Upper lobe of left lung (tissue), 6 donors: ENCODE measurements around the gene PLD4. TPM values are rescaled to one million over a fixed set of nuclear protein-coding genes. Genes with fewer than 3 reads are reported as not detected.

Experiments used
- ATAC-seq, 2 donors: fragments of 200-7000 bp; cut with Tn5 transposase; one replicate each; pipeline ENCODE4 v1.9.1; 2022; ENCODE audit warnings: mild to moderate bottlenecking in 2 of 2, moderate library complexity in 2 of 2; ENCODE audit not compliant: low FRiP score in 2 of 2
- DNase-seq, 2 donors: peaks; one replicate each; pipeline ENCODE4 v3.0.0-alpha.2; 2019 to 2020
- H3K27ac ChIP-seq, 4 donors: fragments of 200-600 bp; sonication (generic); one replicate each; pipeline ENCODE4 v1.5.1; 2016 to 2019
- H3K27me3 ChIP-seq, 4 donors: fragments of 200-600 bp; sonication (generic); one replicate each; pipeline ENCODE4 v1.5.1; 2017 to 2019
- H3K36me3 ChIP-seq, 4 donors: fragments of 200-600 bp; sonication (generic); one replicate each; pipeline ENCODE4 v1.5.1; 2016 to 2019
- H3K4me1 ChIP-seq, 4 donors: fragments of 200-600 bp; sonication (generic); one replicate each; pipeline ENCODE4 v1.5.1; 2018 to 2019
- H3K4me3 ChIP-seq, 4 donors: fragments of 200-600 bp; sonication (generic); one replicate each; pipeline ENCODE4 v1.5.1; 2017 to 2019; ENCODE audit warnings: mild to moderate bottlenecking in 2 of 4, moderate library complexity in 1 of 4
- H3K9me3 ChIP-seq, 4 donors: fragments of 200-600 bp; sonication (generic); one replicate each; pipeline ENCODE4 v1.5.1; 2018 to 2019
- EP300 ChIP-seq, 4 donors: sonication (generic); formaldehyde crosslinking; IDR thresholded peaks; one replicate each; pipeline ENCODE4 v1.5.1; 2017; ENCODE audit warnings: antibody characterized with exemption in 4 of 4, control low read depth in 2 of 4
- POLR2A ChIP-seq, 4 donors: fragments of 450-650 bp; IDR thresholded peaks; one replicate each; pipeline ENCODE4 v1.5.1; 2016 to 2017; ENCODE audit warnings: antibody characterized with exemption in 4 of 4, mild to moderate bottlenecking in 2 of 4
- POLR2AphosphoS5 ChIP-seq, 2 donors: sonication (generic); formaldehyde crosslinking; IDR thresholded peaks; one replicate each; pipeline ENCODE4 v1.5.1; 2017; ENCODE audit warnings: antibody characterized with exemption in 2 of 2
- WGBS, 2 donors: methylation state at CpG; one replicate each; pipeline ENCODE4 v1.1.5; 2017 to 2018; 5-methylcytosine and 5-hydroxymethylcytosine counted together
- total RNA-seq, 6 donors: library from RNA; depleted of rRNA in 4 of 6; stranded (reverse); fragments of >200 nt in 4 of 6; gene quantifications; one replicate each; pipeline versions ENCODE4 v1.1.0 to v1.2.1, GENCODE V29; 2016 to 2021
- TF ChIP-seq, protein P1 (sequence below), 6 experiments: fragments of 450-650 bp in 4 of 6; fragments of 200-600 bp in 2 of 6; sonication (generic) in 2 of 6; IDR thresholded peaks; one replicate each; pipeline ENCODE4 v1.5.1; 2016 to 2019; ENCODE audit warnings: antibody characterized with exemption in 6 of 6
- donor health status: DM: no; HTN: no; CAD: no; lungs with moderate emphysema.
- donor health status: DM: no; HTN: yes; CAD: no; lungs with severe emphysema.

PLD4 gene
- total RNA-seq, 6 donors from 2014 or later = under 0.01 to 6.1 (median 2.5) TPM; not detected in 3

DNA sequence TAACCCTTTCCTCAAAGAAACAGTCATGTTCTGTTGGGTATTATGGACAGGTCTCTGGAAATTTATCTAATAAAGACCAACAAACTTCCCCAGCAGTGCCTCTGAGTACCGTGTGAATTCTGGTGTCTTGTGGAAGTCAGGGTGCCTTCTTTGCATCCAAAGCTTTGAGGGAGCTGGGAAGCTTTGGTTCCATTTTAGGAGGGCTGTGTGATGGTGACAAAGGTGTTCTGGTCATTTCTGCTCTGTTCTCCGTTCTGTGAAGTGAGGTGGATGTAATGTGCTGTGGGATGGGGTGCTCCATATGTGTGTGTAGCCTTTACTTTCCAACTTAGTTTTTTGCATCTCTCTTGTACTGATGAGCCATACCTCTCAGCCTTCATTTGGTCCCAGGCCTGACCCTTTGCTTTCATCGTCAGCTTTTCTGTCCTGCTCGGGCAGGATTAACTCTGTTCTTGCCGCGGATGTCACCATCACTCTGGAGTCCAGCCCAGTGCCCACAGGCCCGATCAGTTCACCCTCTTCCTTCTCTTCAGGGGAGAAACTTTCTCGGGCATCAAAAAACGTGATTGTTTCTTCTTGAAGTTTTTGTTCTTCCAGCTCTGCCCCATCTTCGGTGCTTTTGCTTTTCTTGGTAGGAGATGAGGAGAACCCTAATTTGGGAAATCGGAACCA lies 13.2 kb downstream of the PLD4 start:
- Histone ChIP-seq H3K9me3 (no peaks in the 10 kb centered on the region), H3K27me3 (peaks cover 0 to 2% (median 0%) of the 10 kb centered on the region in 4 donors), H3K4me1 (peaks cover 2 to 14% (median 5%) of the 10 kb centered on the region in 4 donors), H3K4me3 (no peak overlapping the region), H3K27ac (no peak overlapping the region), H3K36me3 (no peaks in the 10 kb centered on the region)
- DNase-seq (no peak), ATAC-seq (no peak)
- no peak for TF ChIP-seq POLR2A (IDR thresholded peaks at IDR 0.05)
- TF ChIP-seq POLR2AphosphoS5 (IDR thresholded peaks at IDR 0.05) = no peak
- TF ChIP-seq EP300 (IDR thresholded peaks at IDR 0.05) = no peak
- TF ChIP-seq, protein P1, sequence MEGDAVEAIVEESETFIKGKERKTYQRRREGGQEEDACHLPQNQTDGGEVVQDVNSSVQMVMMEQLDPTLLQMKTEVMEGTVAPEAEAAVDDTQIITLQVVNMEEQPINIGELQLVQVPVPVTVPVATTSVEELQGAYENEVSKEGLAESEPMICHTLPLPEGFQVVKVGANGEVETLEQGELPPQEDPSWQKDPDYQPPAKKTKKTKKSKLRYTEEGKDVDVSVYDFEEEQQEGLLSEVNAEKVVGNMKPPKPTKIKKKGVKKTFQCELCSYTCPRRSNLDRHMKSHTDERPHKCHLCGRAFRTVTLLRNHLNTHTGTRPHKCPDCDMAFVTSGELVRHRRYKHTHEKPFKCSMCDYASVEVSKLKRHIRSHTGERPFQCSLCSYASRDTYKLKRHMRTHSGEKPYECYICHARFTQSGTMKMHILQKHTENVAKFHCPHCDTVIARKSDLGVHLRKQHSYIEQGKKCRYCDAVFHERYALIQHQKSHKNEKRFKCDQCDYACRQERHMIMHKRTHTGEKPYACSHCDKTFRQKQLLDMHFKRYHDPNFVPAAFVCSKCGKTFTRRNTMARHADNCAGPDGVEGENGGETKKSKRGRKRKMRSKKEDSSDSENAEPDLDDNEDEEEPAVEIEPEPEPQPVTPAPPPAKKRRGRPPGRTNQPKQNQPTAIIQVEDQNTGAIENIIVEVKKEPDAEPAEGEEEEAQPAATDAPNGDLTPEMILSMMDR (IDR thresholded peaks at IDR 0.05) = no peak
- 78 to 80% methylated on average over 11 of the region's 11 CpGs for WGBS, 2 donors

DNA sequence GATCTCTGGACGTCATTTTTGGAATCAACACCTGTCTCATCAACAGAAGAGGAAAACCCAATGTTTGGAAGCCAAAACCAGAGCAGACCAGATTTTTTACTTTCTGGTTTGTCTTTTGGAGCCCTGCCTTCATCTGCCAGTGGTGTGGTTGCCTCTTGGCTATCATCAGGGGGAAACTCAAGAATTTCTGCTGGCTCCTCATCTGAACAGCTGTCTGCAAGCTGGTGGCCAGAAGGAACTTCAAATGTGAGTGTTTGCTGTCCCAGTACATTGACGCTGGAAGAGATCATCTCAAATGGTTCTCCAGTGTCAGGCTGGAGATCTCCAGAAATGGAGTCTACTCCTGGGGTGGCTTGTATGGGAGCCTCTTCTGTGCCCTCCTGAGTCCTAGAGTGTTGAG lies 13.8 kb downstream of the PLD4 start:
- H3K4me3 ChIP-seq = no peak overlapping the region
- peaks cover 0 to 8% (median under 1%) of the 10 kb centered on the region in 4 donors for H3K4me1 ChIP-seq
- WGBS, 2 donors = 56 to 57% methylated on average over 2 of the region's 2 CpGs
- no peaks in the 10 kb centered on the region for H3K9me3 ChIP-seq
- TF ChIP-seq POLR2AphosphoS5 (IDR thresholded peaks at IDR 0.05) (no peak), POLR2A (IDR thresholded peaks at IDR 0.05) (no peak), EP300 (IDR thresholded peaks at IDR 0.05) (no peak)
- TF ChIP-seq, protein P1 (IDR thresholded peaks at IDR 0.05) = no peak
- H3K36me3 ChIP-seq = no peaks in the 10 kb centered on the region
- no peak overlapping the region for H3K27ac ChIP-seq
- DNase-seq = no peak
- ATAC-seq = no peak
- no peaks in the 10 kb centered on the region for H3K27me3 ChIP-seq

DNA sequence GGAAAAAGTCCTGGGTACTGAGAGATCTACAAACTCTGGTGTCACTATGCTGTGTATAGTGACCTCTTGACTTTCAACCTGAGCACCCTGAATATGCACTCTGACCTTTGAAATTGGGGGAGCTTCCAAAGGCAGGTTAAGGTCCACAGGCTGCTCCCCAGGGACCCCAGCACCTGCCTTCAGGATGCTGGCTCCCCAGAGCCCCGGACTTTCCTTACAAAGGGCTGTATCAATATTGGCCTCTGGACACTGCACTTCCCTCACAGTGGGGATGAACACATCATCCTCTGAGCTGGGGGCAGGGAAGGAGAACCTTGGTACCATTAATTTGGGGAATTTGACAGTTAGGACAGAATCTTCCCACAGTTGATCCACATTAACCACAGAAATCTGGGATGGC lies 14.3 kb downstream of the PLD4 start:
- Histone ChIP-seq H3K4me3 (no peak overlapping the region), H3K4me1 (peaks cover 0 to 3% (median 0%) of the 10 kb centered on the region in 4 donors), H3K27ac (no peak overlapping the region), H3K36me3 (no peaks in the 10 kb centered on the region), H3K27me3 (no peaks in the 10 kb centered on the region), H3K9me3 (no peaks in the 10 kb centered on the region)
- WGBS, 2 donors = 65 to 80% methylated on average over 1 of the region's 1 CpG
- TF ChIP-seq POLR2AphosphoS5 (IDR thresholded peaks at IDR 0.05) (no peak), POLR2A (IDR thresholded peaks at IDR 0.05) (no peak), EP300 (IDR thresholded peaks at IDR 0.05) (no peak)
- TF ChIP-seq, protein P1 (IDR thresholded peaks at IDR 0.05) = no peak
- DNase-seq (no peak), ATAC-seq (no peak)

DNA sequence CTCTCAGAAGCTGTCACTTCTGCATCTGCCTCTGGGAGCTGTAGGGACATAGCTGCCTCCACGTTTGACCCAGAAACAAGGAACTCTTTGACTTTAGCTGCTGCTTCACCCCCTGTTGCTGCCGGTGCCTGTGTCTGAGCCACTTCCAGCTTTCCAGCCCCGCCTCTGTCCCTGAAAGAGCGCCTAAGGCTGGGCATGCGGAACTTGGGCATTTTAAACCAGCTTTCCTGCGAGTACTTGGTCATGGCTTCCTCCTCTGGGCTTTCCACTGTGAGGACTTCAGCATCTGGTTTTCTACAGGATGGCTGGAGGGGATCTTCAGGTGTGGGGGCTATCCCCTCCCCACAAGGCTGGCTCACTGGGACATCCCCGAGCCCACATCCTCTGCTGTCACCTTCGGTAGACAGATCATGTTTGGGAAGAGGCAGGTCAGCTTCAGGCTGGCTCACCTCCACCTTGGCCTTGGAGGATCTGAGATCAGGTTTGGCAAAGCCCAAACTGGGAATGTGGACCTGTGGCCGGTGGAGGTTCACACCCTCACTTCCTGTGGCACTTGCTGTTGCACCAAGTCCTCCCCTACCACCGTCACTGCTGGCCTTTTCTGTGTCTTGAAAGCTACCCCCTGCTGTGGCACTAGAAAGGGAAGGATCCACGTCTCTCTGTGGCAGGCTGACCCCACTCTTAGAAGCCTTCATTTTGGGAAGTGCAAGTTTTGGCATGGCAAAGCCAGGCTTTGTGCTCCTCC lies 15.2 kb downstream of the PLD4 start:
- Histone ChIP-seq H3K36me3 (no peaks in the 10 kb centered on the region), H3K4me3 (no peak overlapping the region), H3K9me3 (no peaks in the 10 kb centered on the region), H3K27ac (no peak overlapping the region), H3K27me3 (no peaks in the 10 kb centered on the region), H3K4me1 (no peaks in the 10 kb centered on the region)
- TF ChIP-seq, protein P1 (IDR thresholded peaks at IDR 0.05) = no peak
- no peak for TF ChIP-seq POLR2AphosphoS5 (IDR thresholded peaks at IDR 0.05)
- no peak for TF ChIP-seq EP300 (IDR thresholded peaks at IDR 0.05)
- TF ChIP-seq POLR2A (IDR thresholded peaks at IDR 0.05) = no peak
- WGBS, 2 donors = 44 to 65% methylated on average over 5 to 11 of the region's 11 CpGs
- DNase-seq (no peak), ATAC-seq (no peak)
